NCI-H2029 treated with DMSO at 0.1 percent for 48 hours (cell line): ENCODE measurements around the gene NFKBIB.
A peak's percentile ranks its signal among the peaks of the same experiment; 100 is the strongest.
"Not testable (repeated sequence)": the region's sequence is repeated elsewhere in the genome, so short reads cannot be mapped to it uniquely, and the experiment has no call there.

Experiments used
- DNase-seq: peaks from one replicate; lab custom pipeline; 2025; lab: John Stamatoyannopoulos, UW

Gene NFKBIB

GRCh38 chr19:38899447-38900201, at the start of gene NFKBIB, which contains the start of gene SIRT2:
NFKBIB (plus strand) TSS chr19:38899969; CDS start chr19:38900033, 64 bp downstream.
SIRT2 (minus strand) TSS chr19:38899618; CDS start chr19:38899521, 97 bp downstream.
- DNase-seq: peak; percentile 96

- no peak for DNase-seq
Observed at GRCh38 chr19:38850436-38850975, 49.3 kb upstream of the NFKBIB start.

GRCh38 chr19:38850976-38851621, 48.7 kb upstream of the NFKBIB start:
- no peak for DNase-seq

- peak; percentile 48 for DNase-seq
Observed at GRCh38 chr19:38851622-38852230, 48.0 kb upstream of the NFKBIB start.

GRCh38 chr19:38852231-38853044, 47.3 kb upstream of the NFKBIB start:
- no peak for DNase-seq

GRCh38 chr19:38853214-38853613, 46.6 kb upstream of the NFKBIB start:
- no peak for DNase-seq

- not testable (repeated sequence) for DNase-seq
Observed at GRCh38 chr19:38854961-38855360, 44.8 kb upstream of the NFKBIB start.

- not testable (repeated sequence) for DNase-seq
Observed at GRCh38 chr19:38855751-38856150, 44.0 kb upstream of the NFKBIB start.

- no peak for DNase-seq
Observed at GRCh38 chr19:38856813-38857212, 43.0 kb upstream of the NFKBIB start.

GRCh38 chr19:38859631-38860204, 40.1 kb upstream of the NFKBIB start:
- DNase-seq: not testable (repeated sequence)

GRCh38 chr19:38861368-38861767, 38.4 kb upstream of the NFKBIB start:
- DNase-seq: no peak

GRCh38 chr19:38862321-38863059, 37.3 kb upstream of the NFKBIB start:
- DNase-seq: peak; percentile 94

GRCh38 chr19:38867171-38867780, 32.5 kb upstream of the NFKBIB start:
- DNase-seq: no peak

GRCh38 chr19:38868551-38868950, 31.2 kb upstream of the NFKBIB start:
- DNase-seq: no peak

GRCh38 chr19:38869160-38869835, 30.5 kb upstream of the NFKBIB start:
- DNase-seq: no peak

- peak; percentile 81 for DNase-seq
Observed at GRCh38 chr19:38869836-38870607, 29.7 kb upstream of the NFKBIB start.

GRCh38 chr19:38870612-38871011, 29.2 kb upstream of the NFKBIB start:
- DNase-seq: no peak

GRCh38 chr19:38873400-38873799, 26.4 kb upstream of the NFKBIB start:
- not testable (repeated sequence) for DNase-seq
